Nucleus accumbens (tissue), 56 donors: ENCODE results near the gene MED13.
"Not testable (repeated sequence)": the region's sequence is repeated elsewhere in the genome, so short reads cannot be mapped to it uniquely, and the experiment has no call there.

Experiments used
- DNase-seq, 56 donors: peaks; one replicate each; lab custom pipeline; 2025; lab: John Stamatoyannopoulos, UW

The MED13 gene

GRCh38 chr17:62059414-62059813 lies 5.7 kb downstream of the MED13 start:
- DNase-seq: no peak

DNA sequence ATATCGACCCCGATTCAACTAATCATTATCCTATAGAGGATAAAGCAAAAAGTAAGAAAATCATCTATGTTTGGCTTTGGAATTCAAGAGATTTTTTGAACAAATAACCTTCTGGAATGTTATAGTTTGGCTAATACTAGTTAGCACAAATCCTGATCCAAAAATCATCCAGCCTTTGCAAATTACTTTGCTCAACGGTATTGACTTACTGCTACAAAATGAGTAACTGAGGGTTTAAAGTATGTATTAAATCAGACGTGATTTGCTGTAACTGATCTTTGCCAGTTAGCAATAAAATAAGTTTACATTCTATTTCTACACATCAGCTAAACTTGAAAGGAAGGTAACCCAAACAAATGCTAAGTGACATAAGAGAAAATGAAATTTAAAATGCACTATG lies 6.5 kb downstream of the MED13 start:
- no peak for DNase-seq

GRCh38 chr17:62057696-62058095 lies 7.4 kb downstream of the MED13 start:
- DNase-seq: no peak

DNA sequence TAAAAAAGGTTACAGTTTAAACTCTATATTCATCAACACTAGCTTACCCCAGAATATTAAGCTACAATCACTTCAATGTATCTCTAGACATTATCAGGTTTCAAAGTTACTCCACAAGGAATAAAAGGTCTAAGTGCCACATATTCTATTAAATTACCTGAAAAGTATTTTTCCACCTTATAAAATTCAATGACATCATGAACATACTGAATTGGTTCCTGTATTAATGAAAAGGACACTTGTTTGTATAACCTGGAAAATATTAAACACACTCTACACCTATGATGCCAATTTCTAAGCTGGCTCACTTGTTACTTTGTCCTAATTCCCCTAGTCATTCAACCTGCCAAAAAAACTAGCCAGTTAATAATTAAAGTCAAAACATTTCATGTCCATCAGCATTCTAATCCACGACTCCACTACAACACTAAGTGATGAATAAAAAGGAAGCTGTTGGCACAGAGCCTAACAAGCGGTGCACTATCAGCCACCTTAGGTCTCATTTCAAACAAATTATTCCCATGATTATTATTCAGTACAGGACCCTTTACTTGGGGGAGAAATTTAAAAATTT lies 12.2 kb downstream of the MED13 start:
- peak in 1 of 56 donors; percentile 2 for DNase-seq

- DNase-seq: no peak
Observed at GRCh38 chr17:62051053-62051452, 14.0 kb downstream of the MED13 start.

DNA sequence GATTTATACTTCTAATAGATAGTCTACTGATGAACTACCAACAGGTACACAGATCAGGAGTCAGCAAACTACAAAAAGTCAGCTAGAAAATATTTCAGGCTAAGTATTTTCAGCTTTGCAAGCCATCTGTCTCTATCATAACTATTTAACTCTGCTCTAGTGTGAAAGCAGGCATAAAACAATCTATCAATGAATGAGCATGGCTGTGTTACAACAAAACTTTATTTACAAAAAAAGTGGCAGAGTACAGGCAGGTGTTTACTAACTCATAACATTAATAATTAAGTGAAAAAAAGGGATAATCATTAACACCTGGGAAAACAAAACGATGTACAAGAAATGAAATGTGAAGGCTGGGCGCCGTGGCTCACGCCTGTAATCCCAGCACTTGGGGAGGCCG lies 15.8 kb downstream of the MED13 start:
- no peak for DNase-seq

- DNase-seq: no peak
Observed at GRCh38 chr17:62048262-62048661, 16.8 kb downstream of the MED13 start.

GRCh38 chr17:62045517-62045916 lies 19.6 kb downstream of the MED13 start:
- no peak for DNase-seq

GRCh38 chr17:62045109-62045508 lies 20.0 kb downstream of the MED13 start:
- no peak for DNase-seq

GRCh38 chr17:62043602-62044001 lies 21.5 kb downstream of the MED13 start:
- no peak for DNase-seq

DNA sequence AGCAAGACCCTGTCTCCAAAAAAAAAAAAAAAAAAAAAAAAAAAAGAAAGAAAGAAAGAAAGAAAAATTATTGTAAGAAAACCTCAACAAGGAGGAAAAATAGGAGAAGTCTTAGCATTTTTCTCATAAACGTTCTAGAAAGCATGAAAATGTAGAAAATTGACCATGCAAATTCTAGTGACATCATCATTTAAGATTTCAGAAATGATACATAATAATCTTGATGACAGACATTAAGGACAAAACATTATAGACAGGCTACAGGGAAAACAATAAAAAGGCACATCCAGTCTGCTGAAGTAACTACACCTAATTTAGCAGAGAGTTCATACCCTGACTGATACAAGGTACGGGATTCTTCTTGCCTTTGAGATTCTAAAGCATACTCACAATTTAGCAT lies 21.9 kb downstream of the MED13 start:
- no peak for DNase-seq

DNA sequence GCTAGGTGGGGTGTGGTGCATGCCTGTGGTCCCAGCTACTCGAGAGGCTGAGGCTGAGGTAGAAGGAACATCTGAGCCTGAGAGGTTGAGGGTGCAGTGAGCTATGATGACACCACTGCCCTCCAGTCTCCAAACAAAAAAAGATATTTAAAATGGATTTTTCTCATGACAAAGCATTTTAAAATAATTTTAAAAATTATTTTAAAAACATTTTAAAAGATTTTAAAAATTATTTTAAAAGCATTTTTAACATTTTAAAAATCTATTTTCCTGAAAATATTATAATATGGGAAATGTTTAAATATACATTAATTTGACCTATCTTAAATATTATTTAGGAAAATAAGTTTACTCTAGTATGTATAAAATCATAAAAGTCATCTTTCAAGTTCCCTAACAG lies 26.8 kb downstream of the MED13 start:
- DNase-seq: no peak

- DNase-seq: no peak
Observed at GRCh38 chr17:62033317-62033716, 31.8 kb downstream of the MED13 start.

DNA sequence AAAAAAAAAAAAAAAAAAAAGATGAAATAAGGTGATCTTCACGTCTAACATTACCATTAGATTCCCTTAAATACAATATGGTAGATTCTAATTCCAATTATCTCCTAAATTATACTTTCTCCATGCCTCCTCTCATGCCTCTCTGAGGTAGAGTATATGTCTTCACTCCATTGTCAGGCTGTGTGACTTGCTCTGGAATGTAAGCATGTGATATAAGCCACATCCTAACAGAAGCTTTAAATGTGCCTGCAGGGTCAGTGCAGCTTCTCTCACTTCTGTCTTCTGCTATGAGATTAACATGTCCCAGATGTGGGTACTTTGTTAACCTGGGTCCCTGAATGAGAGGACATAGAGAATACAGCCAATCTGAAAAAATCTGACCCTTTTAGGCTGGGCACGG lies 32.6 kb downstream of the MED13 start:
- DNase-seq: no peak

DNA sequence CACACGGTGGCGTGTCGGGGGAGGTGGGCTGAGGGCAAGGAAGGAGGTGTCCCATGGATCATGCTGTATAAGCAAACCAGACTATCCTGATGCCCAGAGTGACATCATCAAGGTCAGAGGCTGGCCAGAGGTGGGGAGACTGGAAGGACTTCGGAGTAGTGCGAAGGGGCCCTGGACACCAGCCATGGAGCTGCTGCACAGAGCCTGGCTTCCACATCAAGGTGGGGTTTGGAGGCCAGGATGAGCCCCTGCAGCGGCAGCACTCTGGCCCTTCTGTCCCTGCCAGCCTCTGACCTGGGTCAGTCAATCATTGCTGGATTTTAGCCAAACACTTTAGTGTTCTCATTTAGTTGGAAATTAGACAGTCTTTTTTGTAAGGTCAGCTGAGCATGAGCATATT lies 34.8 kb downstream of the MED13 start:
- DNase-seq: peak in 1 of 56 donors; percentile 14

- no peak for DNase-seq
Observed at GRCh38 chr17:62024866-62025265, 40.2 kb downstream of the MED13 start.

- no peak for DNase-seq
Observed at GRCh38 chr17:62017912-62018311, 47.2 kb downstream of the MED13 start.

- DNase-seq: no peak
Observed at GRCh38 chr17:62017496-62017895, 47.6 kb downstream of the MED13 start.

GRCh38 chr17:62014526-62014925 lies 50.6 kb downstream of the MED13 start:
- DNase-seq: no peak

- DNase-seq: no peak
Observed at GRCh38 chr17:62009220-62009619, 55.9 kb downstream of the MED13 start.

GRCh38 chr17:62008294-62008693 lies 56.8 kb downstream of the MED13 start:
- DNase-seq: no peak

- no peak for DNase-seq
Observed at GRCh38 chr17:62004388-62004787, 60.7 kb downstream of the MED13 start.

DNA sequence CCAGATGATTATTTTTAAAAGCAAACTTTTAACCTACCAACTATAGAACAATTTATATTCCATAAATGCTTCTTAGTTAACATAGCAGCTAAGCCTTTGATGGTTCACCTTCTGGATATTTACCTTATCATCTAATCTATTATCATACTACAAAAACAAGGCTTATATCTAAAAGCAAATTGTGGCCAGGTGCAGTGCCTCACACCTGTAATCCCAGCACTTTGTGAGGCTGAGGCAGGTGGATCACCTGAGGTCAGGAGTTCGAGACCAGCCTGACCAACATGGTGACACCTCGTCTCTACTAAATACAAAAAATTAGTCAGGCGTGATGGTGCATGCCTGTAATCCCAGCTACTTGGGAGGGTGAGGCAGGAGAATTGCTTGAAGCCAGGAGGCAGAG lies 61.9 kb downstream of the MED13 start:
- DNase-seq: not testable (repeated sequence)
